ENCODE measurements around the gene CHD9NB.
"Not testable (repeated sequence)": the region's sequence is repeated elsewhere in the genome, so short reads cannot be mapped to it uniquely, and the experiment has no call there.

Gene CHD9NB

DNA sequence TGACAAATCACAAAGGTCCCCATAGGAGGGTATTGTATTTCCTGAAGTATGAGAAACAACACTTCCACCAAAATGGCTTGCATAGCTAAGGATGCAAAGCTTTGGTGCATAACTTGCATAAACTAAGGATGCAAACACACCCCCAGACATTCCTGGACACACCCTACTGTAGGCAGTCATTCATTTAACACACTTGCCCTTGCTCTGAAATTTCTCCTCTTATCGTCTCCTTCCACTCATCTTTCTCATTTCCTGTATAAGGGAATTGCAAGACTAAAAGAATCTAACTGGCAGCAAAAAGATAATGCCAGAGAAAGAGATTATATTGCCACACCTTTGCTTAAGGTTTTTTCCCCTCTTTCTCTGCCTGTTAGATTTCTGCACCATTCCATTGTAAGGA is 30.4 kb upstream of the CHD9NB start:
- DNase-seq, result no peak

DNA sequence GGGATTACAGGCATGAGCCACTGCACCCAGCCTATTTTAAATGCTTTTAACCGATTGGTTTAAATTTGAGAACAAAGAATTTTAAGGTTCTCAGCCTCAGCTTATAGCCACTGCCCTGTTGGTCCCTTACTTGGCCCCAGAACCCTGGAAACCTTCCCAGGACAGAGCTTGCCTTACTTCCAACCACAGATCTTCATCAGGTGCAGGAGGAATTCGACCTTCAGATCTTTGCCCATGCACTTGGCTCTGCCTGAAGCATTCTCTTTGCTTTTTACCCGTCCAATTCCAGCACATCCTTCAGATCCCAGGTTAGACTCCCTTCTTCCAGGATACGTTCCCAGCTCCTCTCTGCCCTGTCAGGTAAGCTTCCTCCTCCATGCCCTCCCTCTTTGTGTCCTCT is 29.8 kb upstream of the CHD9NB start:
- DNase-seq, result no peak

DNA sequence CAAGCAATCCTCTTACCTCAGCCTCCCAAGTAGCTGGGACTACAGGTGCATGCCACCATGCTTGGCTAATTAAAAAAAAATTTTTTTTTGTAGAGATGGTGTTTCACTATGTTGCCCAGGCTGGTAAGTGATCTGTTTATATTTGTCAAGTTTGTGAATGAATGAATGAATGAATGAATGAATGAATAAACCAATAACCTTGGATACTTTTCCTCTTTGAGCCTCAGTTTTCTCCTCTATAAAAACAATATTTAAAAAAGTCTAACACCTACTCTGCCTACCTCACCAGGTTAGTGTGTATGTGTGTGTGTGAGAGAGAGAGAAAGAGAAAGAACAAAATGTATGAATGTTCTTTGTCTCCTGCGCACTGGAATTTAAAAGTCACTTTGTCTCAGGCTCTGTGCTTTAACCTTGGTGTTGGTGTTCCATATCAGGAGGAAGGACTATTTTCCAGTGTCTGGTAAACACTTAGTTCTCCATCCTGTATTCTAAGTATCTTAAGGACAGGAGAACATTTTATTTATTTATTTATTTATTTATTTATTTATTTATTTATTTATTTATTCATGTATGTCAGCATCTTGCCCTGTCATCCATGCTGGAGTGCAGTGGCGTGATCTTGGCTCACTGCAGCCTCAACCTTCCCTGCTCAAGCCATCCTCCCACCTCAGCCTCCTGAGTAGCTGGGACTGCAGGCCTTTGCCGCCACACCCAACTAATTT is 29.1 kb upstream of the CHD9NB start:
- DNase-seq, result no peak

DNA sequence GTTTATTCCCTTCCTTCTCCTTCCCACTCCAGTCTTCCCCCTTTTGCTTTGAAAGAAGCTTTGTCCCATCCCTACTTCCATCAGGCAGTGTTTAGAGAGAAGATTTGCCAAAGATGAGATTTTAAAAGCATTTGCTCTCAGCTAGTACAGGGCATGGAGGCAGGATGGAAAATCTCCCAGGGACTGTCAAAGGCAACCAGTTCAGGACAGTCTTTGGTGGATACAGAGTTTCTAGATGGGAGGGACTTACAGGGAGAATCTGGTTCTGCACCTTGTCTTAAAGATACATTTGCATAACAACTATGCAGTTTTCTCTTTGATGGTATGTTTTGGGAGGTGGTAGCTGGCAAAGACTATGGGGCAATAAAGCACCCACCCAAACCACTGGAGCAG is 28.3 kb upstream of the CHD9NB start:
- DNase-seq, result no peak

DNA sequence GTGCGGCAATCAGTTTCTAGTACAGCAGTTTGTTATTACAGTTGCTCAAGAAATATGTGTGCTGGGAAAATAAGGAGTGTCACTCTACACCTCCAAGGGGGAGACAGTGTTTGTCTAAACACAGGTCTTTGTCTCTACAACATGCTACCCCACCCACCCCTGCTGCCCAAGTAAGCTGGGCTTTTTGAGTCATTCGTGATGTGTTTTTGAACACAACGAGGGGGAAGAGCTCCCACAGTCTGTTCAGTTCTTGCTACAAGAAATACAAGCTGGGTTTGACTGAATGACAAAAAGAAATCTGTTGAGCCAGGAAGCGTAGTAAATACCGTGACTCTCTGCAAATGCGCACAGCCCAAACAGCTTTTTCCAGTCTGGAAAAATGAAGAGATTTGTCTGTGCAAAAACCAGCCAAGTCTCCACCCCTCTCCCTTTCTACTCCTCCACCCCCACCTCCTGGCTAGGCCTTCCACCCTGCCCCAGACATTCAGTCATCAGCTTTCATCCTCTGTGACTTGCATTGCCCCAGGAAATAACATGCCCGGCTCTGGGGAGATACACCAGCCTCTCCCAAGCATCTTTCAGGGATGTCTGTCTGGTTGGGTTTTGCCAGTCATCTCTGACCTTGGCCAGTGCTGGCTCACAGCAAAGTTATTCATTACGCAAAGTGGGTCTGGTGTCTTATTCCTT is 27.8 kb upstream of the CHD9NB start:
- no peak for DNase-seq

DNA sequence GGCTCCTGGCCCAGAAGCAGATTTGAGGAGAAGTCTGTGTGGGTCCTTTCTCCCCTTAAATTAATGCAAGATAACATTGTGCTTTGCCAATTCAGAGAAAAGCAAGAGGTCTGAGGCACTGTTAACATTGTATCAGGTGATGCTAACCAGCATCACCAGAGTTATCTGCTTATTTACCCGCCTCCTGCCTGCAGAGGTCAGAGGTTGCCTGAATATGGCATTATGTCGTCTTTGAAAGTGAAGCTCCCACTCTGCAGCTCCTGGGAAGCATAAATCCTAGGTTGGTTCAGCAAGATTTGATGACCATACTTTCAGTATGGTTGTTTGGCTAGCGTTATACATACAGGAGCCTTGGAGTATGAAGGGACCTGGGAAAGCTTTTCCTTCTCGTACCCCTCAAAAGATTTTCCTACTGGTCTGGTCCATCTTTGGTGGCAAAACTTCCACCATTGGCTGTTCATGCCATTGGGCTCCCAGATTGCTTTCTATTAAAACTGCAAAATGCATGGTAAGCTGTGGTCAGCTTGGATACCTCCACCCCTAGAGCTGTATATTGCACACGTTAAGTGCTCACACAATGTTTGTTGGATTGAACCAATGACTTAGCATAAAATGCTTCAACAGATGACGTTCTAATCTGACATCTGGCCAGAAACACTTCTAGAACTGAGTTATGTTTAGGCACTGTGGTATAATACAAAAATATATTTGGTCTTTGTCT is 26.2 kb upstream of the CHD9NB start:
- no peak for DNase-seq

DNA sequence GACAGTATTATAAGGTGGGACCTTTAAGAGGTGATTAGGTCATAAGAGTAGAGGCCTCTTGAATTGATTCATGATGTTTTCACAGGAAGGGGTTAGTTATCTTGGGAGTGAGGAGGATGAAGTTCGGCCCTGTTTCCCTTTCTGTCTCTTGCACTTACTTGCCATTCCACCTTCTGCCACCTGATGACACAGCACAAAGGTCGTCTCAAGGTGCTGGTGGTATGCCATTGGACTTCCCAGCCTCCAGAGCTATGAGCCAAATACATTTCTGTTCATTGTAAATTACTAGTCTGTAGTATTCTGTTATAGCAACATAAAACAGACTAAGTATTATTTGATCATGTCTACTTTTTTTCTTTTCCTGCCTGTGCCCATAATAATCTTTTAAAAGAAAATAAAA is 25.6 kb upstream of the CHD9NB start:
- no peak for DNase-seq

DNA sequence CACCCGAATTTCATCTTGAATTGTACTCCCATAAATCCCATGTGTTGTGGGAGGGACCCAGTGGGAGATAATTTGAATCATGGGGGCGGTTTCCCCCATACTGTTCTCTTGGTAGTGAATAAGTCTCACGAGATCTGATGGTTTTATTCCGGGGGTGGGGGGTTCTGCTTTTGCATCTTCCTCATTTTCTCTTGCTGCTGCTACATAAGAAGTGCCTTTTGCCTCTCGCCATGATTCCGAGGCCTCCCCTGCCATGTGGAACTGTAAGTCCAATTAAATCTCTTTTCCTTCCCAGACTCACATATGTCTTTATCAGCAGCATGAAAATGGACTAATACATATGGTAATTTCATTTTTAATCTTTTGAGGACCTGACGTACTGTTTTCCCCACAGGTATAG is 22.8 kb upstream of the CHD9NB start:
- DNase-seq, result not testable (repeated sequence)

DNA sequence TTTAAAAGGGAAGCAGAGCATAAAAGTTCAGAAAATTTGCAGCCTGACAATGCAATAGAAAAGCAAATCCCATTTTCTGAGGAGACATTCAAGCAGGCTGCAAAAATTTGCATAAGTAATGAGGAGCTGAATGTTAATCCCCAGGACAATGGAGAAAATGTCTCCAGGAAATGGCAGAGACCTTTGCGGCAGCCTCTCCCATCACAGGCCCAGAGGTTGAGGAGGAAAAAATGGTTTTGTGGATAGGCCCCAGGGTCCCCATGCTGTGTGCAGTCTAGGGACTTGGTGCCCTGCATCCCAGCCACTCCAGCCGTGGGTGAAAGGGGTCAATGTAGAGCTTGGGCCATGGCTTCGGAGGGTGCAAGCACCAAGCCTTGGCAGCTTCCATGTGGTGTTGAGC is 21.6 kb upstream of the CHD9NB start:
- DNase-seq, result not testable (repeated sequence)

DNA sequence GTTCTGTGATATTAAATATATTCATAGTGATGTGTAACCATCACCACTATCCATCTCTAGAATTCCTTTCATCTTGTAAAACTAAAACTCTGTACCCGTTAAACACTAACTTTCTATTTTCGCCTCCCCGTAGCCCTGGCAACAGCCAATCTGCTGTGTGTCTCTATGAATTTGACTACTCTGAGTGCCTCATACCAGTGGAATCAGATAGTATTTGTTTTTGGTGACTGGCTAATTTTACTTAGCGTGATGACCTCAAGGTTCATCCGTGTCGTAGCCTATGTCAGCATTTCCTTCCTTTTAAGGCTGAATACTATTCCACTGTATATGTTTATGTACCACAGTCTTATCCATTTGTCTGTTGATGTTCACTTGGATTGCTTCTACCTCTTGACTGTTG is 20.3 kb upstream of the CHD9NB start:
- DNase-seq, result no peak

DNA sequence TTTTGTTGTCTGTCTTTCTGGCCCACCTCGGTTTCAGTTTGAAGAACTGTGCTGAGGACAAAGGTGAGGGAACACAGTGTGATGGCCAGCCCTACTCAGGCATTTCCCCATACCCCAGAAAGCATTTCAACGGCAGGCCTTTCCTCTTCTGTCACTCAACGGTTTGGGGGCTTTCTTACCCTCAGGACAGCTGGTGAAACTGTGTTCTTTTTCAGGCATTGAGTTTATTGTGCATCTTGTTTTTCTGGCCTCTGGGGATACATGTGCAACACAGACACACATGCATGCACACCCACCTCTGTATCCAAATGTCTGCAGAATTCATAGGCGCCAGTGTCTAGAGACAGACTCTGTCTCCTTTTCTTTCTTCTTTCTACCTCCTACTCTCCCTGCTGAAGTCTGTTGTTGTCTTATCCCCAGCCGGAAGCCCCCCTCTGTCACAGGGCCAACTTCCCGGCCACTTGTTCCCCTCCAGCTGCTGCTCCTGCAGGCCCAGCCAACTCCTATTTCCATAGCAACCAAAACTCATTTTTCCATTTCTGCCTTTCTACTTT is 19.1 kb upstream of the CHD9NB start:
- DNase-seq, result no peak

DNA sequence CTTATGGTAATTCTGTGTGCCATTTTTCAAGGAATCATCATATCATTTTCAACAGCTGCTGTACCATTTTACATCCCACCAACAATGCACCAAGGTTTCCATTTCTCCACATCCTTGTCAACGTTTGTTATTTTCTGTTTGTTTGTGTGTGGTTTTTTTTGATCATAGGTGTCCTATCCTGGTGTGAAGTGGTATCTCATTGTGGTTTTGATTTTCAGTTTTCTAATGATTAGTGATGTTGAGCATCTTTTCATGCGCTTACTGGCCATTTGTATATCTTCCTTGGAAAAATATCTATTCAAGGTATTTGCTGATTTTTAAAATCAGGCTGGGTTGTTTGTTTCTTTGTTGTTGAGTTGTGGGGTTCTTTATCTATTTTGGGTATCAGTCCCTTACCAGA is 17.1 kb upstream of the CHD9NB start:
- no peak for DNase-seq

DNA sequence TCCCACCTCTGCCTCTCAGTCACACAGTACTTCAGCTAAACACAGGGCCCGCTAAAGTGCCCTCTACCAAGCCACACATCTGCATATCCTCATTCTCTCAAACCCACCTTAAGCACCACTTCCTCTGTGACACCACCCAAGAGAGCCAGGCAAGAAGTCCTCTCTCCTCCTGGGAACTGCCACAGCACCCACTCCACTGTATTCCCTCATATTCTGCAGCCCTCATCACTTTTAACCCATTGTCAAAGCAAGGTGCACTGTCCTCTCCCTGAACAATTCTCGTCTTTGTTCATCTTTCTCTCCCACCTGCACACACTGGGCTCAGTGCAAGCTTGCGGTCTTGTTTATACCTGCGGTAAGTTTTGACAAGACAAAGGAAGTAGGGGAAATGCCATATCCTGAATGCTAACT is 15.7 kb upstream of the CHD9NB start:
- no peak for DNase-seq

DNA sequence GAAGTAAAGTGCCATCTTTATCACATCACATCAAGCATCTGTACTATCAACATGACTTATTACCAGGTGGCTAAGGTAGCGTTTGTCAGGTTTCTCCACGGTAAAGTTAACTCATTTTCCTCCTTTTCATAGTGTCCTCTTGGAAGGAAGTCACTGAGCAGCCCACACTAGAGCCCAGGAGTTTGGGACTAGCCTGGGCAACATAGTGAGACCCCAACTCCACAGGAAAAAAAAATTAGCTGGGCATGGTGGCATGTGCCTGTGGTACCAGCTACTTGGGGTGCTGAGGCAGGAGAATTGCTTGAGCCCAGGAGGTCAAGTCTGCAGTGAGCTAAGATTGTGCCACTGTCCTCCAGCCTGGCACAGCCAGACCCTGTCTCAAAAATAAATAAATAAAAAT is 15.0 kb upstream of the CHD9NB start:
- DNase-seq, result no peak

DNA sequence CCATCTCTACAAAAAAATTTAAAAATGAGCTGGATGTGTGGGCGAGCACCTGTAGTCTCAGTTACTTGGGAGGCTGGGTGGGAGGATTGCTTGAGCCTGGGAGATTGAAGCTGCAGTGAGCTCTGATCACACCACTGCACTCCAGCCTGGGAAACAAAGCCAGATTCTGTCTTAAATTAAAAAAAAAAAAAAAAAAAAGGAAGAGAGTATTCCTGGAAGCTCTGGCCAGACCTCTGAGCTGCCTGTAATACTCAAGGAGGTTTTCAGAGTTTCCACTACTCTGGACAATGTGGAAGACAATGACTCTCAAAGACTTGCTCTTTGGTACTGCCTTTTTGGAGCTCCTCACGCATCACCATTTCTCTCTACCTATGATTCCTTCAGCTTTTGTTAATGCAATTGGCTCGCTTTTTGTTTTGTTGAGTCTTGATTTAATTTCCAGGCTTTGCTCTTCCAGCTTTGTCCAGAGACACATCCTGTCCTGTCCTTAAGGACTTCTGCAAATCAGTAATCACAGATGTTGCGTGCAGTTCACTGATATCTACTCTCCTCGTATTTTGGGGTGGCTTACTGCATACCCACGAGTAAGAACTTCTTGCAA is 12.9 kb upstream of the CHD9NB start:
- no peak for DNase-seq

DNA sequence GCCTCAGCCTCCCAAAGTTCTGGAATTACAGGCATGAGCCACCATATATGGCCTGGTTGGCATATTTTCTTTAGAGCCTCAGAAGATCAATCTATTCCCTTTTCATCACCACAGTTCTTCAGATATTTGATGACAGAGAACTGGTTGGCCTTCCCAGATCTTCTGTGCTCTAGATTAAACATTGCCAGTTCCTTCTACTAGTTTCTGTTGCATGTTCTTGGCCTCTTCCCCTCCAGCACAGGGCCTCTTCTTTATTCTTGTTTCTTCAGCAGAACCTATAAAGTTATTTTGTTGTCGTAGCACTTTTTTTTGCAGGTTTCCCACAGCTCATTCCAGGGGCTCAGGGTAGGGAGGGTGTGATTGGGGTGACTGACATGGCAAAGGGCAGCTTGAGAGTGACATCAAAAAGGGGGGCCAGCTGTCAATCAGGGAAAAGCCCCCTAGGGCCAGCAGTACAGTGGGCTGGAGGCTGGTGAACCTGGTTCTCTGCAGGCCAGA is 11.4 kb upstream of the CHD9NB start:
- DNase-seq, result no peak

DNA sequence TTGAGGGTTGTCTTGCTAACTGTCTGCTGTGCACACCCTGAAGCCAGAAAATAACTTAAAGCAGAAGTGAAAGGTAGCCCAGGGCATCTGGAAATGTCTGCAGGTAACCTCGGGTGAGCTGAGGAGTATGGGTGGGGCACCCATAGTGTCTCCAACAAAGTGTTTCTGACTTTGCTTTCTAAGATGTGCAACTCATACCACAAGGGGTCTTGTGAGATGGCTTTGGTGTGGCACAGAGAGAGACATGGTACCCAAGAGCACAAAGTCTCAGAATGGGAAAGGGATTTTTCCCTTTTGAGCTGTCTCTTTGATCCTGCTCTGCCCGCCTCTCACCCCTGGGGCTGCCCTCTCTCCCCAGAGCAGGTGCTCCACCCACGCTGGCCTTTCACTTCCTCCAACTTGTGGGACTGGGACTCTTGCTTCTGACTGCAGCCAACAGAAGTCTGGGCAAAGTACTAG is 9.0 kb upstream of the CHD9NB start:
- DNase-seq, result no peak

DNA sequence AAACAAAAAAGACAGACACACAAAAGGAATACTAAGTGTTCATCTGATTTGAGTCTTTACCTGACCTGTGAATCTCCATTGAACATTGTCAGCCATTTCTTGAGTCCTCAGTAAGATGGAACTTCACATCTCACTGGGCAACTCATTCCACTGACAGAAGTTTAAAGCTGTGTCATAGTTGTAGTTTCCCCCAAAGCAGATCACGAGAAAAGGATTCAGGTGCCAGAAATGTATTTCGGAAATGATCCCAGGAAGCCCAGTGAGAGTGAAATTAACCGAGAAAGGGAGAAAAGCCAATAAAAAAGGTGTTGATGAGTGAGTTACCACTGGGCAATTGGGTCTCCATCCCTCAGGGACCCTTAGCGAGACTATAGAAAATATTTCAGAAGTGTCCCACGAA is 8.6 kb upstream of the CHD9NB start:
- DNase-seq, result no peak

DNA sequence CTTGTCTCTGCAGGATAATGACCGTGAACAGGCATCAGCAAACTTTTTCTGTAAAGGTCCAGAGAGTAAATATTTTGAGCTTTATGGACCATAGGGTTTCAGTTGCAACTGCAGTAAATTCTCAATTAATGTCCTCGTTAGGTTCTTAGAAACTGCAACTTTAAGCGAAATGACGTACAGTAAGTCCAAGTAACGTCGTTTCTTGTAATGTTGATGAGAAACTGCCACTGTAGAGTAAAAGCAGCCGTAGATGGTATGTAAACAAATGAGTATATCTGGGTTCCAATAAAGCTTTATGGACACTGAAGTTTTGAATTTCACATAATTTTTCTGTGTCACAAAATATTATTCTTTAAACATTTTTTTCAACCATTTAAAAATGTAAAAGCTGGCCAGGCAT is 7.0 kb upstream of the CHD9NB start:
- no peak for DNase-seq

DNA sequence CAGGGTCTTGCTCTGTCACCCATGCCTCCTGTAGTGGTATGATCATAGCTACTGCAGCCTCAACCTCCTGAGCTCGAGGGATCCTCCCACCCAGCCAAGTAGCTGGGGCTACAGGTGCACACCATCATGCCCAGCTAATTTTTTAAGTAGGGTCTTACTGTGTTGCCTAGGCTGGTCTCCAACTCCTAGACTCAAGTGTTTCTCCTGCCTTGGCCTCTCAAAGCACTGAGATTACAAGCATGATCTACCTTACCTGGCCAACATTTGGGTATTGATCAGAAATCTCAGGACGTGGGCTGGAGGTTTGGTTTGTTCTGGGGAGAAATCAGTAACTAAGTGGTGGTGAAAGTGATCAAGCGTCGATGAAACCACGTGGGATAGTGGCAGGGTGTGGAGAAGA is 6.2 kb upstream of the CHD9NB start:
- no peak for DNase-seq

DNA sequence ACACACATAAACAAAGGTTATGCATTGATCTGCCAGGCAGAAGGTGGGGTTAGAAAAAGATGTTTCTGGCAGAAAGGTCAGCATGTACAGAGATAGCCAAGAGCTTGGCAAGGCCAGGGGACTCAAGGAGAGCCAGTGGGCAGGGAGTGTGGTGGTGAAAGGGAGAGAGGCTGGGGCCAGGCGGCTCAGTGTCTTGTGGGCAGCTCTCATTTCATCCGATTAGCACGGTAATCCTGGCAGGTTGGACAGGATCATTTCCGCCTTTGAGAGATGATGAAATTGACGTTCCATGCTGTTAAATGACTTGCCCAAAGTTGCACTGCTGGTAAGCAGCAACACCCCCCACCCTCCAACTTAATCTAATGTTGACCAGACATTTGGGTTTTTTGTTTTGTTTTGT is 5.7 kb upstream of the CHD9NB start:
- DNase-seq, result no peak

DNA sequence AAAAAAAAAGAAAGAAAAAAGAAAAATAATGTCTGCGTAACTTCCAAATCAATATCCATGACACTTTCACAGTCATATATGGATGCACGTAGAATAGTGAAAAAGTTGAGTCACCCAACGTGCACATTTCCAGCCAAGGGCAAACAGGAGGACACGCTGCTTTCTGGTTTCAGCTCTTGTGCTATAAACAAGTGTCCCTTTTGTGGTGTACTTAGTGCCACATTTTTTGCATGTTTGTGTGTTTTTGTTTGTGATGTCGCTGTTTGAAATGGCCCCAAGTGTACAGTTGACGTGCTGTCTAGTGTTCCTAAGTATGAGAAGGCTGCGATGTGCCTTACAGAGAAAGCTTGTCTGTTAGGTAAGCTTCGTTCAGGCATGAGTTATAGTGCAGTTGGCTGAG is 5.0 kb upstream of the CHD9NB start:
- DNase-seq, result no peak

DNA sequence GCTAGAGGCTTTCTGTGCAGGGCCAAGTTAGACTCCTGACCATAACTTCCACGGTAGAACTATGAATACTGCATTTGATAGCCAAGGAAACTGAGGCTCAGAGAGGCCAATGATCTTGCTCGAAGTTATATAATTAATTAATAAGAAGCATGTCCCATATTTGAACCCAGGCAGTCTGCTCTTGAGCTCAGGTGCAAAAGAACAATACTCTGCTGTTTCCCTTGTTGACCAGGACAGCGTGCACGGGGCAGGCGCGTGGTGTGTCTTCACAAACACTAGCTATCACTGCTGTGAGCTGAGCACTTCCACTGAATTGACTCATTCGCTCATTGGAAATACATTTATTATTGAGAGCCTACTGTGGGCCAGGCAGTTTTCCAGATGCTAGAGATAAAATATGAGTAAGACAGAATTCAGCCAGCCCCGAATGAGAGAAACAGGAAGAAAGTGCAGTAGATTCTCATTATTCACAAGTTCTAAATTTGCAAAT is 3.7 kb upstream of the CHD9NB start:
- no peak for DNase-seq
